HK-2 (cell line): ENCODE data around the gene HMCN1.
A peak's percentile ranks its signal among the peaks of the same experiment; 100 is the strongest.
"Not testable (repeated sequence)": the region's sequence is repeated elsewhere in the genome, so short reads cannot be mapped to it uniquely, and the experiment has no call there.

Experiments used
- DNase-seq: peaks from one replicate; pipeline ENCODE4 v3.0.0-alpha.2; 2018; ENCODE audit not compliant: unreplicated experiment

Gene HMCN1

GRCh38 chr1:185853739-185854138, 119.5 kb downstream of the HMCN1 start:
- DNase-seq: no peak

GRCh38 chr1:185856482-185856881, 122.3 kb downstream of the HMCN1 start:
- no peak for DNase-seq

- no peak for DNase-seq
Observed at GRCh38 chr1:185857442-185857841, 123.3 kb downstream of the HMCN1 start.

- no peak for DNase-seq
Observed at GRCh38 chr1:185860311-185860710, 126.1 kb downstream of the HMCN1 start.

GRCh38 chr1:185860859-185861258, 126.7 kb downstream of the HMCN1 start:
- DNase-seq: no peak

GRCh38 chr1:185861630-185862029, 127.4 kb downstream of the HMCN1 start:
- no peak for DNase-seq

- no peak for DNase-seq
Observed at GRCh38 chr1:185862235-185862634, 128.0 kb downstream of the HMCN1 start.

- DNase-seq: no peak
Observed at GRCh38 chr1:185864331-185864730, 130.1 kb downstream of the HMCN1 start.

- DNase-seq: peak; percentile 18
Observed at GRCh38 chr1:185864889-185865517, 130.8 kb downstream of the HMCN1 start.

- no peak for DNase-seq
Observed at GRCh38 chr1:185869590-185869989, 135.4 kb downstream of the HMCN1 start.

- no peak for DNase-seq
Observed at GRCh38 chr1:185871627-185872150, 137.5 kb downstream of the HMCN1 start.

DNA sequence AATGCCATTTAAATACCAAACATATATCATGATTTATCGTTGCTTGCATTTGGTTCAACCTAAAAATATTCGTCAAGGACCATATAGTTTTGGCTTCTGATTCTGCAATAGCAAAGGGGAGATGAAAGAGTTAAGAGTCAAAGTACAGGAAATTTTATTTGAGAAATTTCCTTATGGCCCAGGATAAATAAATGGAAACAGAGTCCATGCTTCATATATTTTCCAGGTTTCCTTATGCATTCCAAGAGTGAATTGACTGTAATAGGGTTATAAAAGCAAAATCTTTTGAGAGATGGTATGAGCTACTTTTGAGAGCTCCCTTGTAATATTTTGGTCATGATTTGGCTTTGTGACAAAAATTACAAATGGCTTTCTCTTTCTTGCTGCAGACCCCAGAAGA, 140.1 kb downstream of the HMCN1 start:
- no peak for DNase-seq

- no peak for DNase-seq
Observed at GRCh38 chr1:185880330-185880729, 146.1 kb downstream of the HMCN1 start.

DNA sequence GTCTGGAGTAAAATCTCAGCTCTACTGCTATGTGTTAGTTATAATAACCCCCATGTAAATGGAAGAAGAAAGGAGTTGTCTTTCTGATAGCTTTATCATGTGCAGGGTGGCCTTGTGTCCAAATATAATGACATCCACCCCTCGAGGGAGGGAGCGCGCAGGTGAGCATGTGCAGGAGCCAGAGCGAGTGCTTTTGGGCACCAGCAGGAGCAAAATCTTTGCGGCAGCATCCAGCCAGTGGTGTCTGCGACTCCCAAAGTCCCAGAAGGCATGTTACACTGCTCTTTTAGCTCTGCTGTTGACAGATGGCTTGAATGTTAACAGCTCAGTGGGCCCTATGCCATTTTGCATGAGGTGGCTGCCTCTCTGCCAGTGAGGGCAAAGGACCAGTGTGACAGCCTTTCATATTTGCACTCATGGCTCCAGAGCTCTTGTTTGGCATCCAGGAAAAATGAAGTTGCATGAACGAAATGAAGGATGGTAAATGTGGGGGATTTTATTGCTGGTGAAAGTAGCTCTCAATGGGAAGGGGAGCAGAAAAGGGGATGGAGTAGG, 146.7 kb downstream of the HMCN1 start:
- DNase-seq: no peak

GRCh38 chr1:185886046-185886445, 151.9 kb downstream of the HMCN1 start:
- DNase-seq: no peak

GRCh38 chr1:185886671-185887070, 152.5 kb downstream of the HMCN1 start:
- no peak for DNase-seq

DNA sequence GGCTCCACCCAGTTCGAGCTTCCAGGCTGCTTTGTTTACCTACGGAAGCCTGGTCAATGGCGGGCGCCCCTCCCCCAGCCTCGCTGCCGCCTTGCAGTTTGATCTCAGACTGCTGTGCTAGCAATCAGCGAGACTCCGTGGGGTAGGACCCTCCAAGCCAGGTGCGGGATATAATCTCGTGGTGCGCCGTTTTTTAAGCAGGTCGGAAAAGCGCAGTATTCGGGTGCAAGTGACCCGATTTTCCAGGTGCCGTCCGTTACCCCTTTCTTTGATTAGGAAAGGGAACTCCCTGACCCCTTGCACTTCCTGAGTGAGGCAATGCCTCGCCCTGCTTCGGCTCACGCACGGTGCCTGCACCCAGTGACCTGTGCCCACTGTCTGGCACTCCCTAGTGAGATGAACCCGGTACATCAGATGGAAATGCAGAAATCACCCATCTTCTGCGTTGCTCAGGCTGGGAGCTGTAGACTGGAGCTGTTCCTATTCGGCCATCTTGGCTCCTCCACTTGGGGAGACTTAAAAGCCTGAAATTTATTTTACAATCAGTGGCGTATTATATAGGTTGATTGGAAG, 158.7 kb downstream of the HMCN1 start:
- not testable (repeated sequence) for DNase-seq

GRCh38 chr1:185894791-185895190, 160.6 kb downstream of the HMCN1 start:
- no peak for DNase-seq

DNA sequence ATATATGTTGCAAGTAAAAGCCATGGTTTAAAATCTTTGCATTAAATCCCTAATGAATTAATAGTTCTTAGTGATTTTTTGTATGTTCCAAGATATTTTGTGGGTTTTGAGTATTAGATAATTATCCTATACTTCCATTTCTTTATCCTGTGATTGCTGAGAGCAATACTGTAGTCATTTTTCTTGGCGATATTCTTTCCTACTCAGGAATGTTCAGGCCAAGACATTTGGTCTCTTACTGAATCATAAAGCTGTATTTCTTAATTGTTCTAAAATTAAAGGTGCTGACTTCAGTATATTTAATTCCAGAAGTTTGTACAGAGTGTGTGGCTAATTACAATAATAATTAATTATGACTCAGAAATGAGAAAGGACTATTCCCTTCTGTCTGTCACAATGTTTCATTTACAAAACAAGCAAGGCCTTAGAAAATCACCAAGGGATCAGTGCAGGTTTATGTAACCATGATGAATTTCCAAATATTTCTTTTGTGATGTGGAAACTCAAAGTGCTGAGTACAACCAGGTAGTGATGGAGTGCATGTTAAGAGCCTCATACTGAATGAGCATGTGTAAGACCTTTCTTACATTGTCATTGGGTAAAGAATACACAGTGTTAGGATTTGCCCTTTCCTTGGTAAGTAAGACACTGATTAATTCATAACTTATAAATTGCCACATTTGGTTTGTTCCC, 161.2 kb downstream of the HMCN1 start:
- DNase-seq: no peak

DNA sequence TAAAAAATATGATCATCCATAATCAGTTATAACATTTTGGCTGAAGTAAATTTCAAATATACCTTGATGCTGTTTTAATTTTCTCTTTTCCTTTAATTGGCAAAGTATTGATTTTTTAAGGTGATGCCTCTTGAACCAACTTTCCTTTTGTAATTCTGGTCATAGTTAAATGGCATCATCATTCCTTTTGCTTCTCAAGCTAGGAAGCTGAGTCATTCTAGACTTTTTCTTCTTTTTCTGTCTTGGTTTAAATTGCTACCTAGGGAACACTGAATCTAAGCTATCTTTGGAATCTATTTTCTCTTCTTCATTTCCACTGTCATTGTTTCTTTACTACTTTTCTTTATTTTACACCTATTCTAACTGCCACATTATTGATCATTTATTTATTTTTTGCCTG, 162.7 kb downstream of the HMCN1 start:
- DNase-seq: no peak

GRCh38 chr1:185906186-185906585, 172.0 kb downstream of the HMCN1 start:
- DNase-seq: no peak

GRCh38 chr1:185907246-185907645, 173.1 kb downstream of the HMCN1 start:
- DNase-seq: no peak

DNA sequence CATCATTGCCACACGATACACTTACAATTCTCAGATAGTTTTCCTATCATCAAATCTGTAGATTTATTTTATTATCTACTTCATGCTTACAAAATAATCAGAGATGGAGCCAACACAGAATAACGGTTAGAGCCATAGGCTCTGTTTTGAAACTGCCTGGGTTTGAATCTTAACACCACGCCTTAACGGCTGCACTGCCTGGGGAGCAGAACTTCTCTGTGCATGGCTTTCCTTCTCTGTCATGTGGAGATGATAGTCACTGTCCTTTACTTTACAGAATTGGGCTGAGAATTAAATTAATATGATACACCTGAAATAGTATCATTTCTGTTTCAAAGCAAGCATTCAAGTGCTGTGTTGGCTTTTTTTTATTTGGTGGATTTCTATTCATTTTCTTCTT, 177.8 kb downstream of the HMCN1 start:
- no peak for DNase-seq
